NK-92 treated with Interleukin-12 subunit alpha and Interleukin-12 subunit beta, amount 100 ng/mL, for 24 hours (cell line): ENCODE measurements around the gene EHD3.

Source experiments
- DNase-seq: peaks from one replicate; lab custom pipeline; 2025; lab: John Stamatoyannopoulos, UW

EHD3 gene

DNA sequence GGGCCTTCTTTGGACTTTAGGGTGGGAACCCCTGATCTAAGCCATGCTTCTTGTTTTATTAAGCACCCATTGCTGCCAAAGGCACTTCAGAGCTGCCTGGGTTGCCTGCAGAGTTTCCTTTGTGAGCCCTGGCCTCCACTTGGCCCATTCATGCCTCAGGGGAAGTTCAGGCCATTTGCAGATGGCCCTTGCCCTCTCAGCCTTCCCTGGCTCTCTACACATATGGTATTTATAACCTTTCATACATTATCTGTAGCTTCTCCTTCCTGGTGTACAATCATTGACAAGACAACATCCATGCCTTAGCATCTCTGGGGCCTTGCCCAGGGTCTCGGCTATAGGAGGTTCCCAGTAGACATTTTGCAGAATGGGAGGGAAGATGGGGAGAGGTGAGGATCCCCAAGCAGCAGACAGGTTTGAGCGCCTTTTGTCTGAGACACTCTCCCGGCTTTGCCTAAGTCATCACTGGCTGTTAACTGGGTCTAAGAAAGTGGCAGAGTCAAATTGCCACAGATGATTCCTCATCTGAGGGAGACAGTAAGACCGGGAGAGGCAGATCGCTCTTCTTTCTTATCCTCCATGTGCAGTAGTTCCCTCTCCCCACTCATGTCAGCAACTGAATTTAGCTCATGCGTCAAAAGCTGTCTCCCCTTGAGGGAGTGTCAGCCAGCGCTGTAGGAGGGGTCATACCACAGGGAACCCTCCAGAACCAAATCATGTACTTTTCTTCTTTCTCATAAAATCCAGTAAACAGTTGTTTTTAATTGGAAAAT, 2.7 kb downstream of the EHD3 start:
- no peak for DNase-seq

DNA sequence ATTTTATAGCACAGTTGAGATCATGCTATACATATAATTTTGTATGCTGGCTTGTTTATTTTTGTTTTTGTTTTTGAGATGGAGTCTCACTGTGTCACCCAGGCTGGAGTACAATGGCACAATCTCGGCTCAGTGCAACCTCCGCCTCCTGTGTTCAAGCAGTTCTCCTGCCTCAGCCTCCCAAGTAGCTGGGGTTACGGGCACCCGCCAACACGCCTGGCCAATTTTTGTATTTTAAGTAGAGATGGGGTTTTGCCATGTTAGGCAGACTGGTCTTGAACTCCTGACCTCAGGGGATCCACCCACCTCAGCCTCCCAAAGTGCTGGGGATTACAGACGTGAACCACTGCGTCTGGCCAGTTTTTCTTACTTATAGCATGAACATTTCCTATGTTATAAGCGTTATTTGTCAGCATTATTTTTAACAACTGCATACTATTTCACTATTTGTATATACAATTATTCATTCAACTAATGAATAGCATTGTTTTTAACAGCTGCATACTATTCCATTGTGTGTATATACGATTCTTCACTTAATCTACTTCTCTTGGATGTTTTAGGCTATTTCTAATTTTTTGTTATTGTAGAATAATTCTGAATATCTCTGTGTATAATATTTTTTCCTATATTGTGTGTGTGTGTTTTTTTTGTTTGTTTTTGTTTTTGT, 3.5 kb downstream of the EHD3 start:
- no peak for DNase-seq

DNA sequence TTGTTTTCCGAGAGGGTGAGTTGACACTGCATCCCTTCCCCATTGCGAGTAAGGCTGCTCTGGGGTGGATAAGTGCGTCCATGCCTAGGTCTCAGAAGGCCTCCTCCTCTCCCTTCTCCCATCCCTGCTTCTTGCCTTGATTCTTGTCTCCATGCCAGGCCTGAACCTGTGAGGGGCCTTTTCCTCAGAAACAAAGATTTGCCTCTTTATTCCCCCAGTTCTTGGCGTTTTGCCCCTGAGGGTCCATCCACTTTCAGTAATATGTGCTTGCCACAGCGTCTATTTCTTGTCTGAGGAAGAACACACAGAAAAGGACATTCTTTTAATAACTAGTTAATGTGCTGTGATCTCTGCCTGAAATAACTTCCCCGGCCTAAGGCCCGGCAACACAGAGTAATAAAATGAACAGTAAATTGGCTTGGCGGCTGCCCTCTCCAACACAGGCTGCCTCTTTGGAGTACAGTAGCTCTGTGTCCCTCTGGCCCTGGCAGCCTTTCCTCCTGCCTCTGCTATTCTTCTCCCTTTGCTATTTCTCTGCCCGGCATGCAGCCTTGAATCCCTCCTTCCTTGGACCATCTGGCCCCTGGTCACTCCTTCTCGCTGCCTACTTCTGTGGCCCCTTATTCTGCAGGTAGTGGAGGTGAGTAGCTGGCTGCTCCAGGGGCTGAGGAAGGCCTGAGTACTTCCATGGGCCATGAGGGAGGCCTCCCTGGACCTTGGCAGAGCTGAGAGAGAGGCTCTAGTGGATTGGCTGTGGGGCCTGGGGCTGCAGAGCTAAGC, 4.4 kb downstream of the EHD3 start:
- DNase-seq = no peak

DNA sequence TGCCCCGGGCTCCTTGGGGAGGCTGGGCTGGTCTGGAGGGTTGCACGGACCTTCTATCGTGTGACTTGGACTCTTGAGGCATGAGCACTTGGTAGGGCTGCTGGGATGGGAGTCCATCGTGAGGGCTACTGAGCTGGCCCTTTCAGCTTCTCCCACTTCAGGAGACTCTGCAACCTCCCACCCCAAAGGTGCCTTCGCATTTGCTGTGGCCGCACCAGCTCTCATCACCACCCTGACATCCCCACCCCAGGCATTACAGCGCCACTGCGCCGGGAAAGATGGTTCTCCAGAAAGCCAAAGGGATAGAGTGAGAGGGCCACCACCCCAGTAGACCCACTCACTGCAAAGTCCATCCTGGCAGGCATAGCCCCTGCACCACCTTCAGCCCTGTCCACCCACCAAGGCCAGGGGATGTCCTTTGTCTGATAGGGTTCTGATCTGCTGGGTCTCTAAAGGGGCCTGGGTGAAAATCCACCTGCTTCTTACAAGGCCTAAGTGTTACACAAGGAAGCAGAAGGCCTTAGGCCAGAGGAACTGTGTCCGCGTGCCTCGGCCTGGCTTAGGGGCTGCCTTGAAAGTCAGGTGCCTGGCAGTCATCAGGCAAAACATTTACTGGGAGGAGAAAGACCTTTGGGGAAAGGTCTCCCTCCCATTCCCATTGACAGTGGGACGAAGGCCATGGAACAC, 5.1 kb downstream of the EHD3 start:
- DNase-seq = no peak

DNA sequence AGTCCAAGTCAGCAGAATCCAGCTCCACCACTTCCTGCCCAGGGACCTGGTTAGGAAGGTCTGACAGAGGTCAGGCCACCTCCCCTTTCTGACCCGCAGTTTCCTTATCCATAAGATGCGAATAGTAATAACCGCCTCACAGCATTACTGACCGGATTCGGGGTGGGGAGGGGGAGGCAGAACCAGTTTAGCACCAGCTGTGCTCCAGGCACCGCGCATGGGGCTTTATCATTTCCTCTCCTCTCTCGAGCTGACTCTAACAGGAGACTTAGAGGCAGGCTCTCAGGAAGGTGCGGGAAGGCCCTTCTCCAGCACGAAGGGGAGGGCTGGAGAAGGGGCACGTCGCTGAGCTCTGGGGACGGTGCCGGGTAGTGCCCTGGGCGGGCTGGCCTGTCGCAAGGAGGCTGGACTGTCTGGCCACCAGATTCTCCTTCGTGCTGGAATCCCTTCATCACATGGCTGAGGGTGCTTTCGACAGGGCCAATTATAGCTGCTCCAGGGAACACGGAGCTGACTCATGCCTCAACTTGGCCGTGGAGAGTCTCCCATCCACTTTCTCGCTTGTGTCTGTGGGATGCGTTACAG, 5.7 kb downstream of the EHD3 start:
- no peak for DNase-seq

DNA sequence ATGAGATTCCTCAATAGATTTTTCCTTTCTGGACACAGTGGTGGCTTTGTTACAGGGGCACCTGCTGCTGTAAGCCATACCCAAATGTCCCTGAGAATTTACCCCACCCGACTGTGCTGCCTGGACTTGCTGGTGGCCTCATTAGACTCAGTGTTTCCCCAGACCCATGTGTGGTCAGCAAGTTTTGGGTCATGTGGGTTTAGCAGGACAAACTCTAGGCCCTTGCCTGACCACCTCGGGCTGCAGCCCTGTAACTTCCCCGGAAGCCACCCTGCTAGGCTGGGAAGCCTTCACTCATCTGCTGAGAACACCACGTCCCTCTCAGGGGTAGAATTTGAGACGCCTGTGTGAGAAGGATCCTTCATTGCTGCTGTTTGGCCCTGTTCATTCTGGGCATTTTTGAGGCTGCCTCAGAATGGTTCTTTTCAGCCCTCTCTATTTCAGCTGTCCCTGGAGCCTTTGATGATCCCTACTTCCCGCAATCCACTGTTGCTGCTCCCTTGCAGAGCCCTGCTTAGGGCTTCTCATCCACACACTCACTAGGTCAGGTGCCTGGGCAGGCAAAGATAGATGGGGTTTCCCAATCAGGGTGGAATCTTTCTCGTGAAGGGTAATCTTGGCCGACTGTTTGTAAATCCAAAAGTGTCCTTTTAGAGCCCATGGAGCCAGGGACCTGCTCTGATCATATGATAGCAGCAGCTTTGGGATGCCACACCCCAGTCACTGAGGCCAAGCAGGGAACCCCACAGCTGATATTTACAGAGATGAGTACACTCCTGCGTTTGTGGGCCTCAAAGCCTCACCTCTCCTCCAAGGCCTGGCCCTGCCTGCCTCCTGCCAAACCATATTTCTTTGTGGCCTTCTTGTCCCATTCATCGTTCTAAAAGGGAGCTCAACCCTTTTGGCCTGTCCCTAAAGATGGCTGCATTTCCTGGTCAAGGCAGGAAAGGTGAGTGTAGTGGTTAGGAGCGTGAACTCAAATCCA, 6.7 kb downstream of the EHD3 start:
- no peak for DNase-seq

DNA sequence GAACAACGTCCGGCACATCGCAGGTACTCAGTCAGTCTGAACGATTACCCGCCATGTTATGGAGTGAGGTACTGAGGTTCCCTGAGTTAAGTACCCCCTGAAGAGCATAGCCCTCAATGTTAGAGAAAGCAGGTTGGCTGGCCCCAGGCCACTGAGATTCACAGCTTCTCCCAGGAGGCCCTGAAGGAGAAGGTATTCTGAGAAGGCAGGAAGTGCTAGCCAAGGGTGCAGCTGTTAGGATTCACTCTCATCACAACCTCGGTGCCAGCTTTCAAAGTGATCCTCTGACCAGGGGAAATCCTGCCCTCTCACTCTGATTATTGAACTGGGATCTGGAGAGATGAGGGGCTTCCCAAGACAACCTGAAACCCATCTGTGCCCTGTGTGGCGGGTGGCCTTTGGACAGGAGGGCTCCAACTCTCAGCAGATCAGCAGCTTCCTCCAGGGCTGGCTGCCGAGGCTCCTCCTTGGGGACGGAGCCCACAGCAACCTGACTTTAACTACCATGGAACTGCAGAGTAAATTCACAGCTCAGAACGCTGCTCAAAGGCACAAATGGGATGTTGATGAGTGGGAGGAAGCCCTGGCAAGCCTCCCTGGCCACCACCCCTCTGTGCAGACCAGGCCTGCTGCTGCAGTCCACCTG, 7.8 kb downstream of the EHD3 start:
- DNase-seq = no peak

DNA sequence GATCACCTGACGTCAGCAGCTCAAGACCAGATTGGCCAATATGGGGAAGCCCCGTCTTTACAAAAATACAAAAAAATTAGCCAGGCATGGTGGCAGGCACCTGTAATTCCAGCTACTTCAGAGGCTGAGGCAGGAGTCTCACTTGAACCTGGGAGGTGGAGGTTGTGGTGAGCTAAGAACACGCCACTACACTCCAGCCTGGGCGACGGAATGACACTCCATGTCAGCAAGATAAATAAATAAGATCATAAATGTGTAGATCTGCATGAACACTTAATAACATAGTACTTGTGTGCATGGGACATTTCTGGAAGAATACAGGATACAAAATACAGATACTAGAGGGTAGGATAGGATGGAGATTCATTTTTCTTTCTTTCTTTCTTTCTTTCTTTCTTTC, 9.1 kb downstream of the EHD3 start:
- DNase-seq = no peak

DNA sequence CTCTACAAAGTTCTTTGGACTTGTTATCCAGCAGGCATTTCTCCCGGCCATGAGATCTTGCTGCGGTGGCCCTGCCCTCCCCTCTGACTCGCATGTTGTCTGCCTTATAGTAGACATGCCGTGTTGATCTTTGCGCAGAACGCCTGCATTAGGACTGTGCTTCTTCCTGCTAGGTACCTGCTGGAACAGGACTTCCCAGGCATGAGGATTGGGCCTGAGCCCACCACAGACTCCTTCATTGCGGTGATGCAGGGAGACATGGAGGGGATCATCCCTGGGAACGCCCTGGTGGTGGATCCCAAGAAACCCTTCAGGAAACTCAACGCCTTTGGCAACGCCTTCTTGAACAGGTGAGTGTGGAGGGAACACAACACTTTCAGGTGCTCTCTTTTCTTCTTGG, 10.1 kb downstream of the EHD3 start:
- DNase-seq = no peak

DNA sequence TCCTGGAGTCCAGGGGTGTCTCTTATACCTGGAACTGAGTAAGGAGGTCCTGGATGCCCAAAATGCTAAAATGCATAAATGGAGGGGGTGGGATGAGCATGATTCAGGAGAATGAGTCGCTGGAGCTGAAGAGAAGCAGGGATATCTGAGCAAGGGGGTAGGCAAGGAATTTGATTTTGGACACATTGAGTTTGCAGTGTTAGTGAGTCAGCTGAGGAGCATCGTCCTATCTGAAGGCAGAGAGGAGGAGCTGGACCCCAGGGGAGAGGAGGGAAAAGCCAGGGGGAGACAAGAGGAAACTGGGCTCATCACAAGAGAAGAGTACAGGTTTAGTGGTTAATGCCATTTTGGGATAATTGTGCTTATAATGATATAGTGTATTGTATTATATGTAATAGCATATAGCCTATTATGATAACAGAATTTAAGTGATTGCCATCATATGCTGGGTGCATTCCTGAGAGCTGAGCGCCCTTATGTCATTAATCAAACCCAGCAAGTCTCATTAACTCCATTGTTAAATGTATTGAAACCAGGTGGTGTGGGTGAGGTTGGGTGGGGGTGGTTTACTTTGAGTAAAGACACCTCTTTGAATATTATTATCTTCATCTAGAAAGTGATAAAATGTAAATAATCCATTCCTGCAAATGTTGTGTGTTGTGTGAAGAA, 12.4 kb downstream of the EHD3 start:
- DNase-seq = no peak

DNA sequence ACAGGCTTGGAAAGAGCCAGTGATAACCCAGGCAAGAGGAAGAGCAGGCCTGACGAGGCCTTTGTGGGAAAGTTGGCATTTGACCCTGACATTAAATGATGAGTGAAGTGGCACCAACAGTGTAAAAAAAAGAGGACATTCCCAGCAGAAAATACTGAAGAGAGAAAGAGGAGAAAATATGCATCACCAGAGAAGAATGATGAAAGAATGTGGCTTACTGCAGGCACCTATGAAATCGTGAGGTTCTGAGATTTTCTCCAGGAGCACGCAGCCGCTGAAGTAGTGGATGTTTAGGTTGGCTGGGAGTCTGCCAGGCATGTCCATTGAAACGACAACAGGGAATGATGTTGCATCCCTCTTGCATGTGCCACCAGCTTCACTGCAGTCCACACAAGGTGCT, 13.8 kb downstream of the EHD3 start:
- DNase-seq = no peak

DNA sequence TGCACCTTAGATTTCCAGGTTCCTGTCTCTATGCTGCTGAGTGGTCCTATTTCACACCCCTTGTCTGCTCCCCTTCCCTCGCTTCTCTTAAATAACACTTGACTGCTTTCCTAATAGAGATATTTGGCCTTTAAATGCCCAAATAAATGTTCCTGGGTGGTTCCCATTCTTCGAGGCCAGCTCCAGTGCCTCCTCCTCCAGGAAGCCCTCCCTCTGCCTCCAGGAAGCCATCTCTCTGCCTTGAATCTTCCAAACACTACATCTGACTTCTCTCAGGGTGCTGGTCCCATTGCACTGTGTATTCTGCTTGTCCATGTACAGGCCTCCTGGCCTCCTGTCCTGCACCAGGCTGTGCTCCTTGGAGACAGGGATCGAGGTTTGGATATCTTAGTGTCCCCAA, 14.2 kb downstream of the EHD3 start:
- DNase-seq = no peak

DNA sequence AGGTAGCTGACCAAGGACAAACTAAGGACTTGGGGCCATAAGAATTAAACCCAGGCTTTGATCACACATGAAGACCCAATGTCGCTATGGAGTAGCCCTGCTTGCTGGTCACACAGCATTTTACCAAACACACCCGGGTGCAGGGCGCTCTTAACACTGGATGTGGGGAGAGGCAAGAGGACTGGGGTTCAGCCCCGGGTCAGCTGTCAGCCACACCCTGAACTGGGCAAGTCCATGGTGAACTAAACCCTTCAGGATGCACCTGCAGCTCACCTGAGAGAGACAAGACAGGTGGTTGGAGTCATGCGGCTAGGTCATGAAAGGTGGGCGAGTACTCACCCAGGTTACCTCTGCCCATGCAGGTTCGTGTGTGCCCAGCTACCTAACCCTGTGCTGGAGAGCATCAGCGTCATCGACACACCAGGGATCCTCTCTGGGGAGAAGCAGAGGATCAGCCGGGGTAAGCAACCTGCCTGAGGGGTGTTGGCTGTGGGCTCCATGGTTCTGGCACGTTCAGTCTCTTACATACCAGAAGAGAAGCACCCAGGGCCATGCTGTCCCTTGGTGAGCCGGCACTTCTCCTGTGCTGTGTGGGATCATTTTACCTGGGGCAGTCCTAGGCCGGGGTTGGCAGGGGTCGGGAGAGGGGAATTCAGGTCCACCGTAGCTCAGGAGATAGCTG, 15.2 kb downstream of the EHD3 start:
- DNase-seq = no peak

DNA sequence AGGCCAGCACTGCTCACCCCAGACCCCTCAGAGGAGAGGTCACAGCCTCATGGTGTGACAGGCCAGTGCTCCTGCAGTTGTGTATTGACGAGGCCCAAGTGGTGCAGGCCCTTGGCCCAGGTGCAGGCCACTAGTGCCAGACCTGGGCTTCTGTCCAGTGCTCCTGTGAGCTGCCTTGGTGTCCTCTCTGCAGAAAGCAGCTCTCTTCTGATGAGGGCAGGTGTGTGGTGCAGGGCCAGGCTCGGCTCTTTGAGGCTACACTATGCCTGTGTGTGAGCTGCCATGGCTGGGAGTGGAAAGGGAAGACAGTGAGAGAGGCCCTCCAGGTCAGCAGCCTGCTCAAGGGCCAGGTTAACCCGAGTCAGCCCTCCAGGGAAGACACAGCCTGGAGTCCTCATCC, 17.1 kb downstream of the EHD3 start:
- no peak for DNase-seq

DNA sequence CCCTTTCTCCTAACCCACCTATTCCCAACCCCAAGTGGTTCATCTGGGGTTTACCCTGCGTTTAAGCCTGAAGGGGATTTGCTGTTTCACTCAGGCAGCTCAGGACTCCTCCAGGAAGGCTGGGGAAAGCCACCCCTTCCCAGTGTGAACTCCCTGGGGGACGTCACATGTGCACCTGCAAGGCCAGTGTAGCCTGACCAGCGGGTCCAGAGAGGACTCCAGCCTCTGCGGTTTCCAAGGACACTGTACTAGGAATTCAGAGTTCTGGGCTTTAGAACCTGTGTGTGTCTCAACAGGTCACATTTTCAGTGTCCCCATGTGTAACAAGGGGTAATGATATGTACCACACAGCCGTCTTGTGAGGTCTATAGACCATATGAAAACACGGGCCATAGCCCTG, 17.9 kb downstream of the EHD3 start:
- no peak for DNase-seq

DNA sequence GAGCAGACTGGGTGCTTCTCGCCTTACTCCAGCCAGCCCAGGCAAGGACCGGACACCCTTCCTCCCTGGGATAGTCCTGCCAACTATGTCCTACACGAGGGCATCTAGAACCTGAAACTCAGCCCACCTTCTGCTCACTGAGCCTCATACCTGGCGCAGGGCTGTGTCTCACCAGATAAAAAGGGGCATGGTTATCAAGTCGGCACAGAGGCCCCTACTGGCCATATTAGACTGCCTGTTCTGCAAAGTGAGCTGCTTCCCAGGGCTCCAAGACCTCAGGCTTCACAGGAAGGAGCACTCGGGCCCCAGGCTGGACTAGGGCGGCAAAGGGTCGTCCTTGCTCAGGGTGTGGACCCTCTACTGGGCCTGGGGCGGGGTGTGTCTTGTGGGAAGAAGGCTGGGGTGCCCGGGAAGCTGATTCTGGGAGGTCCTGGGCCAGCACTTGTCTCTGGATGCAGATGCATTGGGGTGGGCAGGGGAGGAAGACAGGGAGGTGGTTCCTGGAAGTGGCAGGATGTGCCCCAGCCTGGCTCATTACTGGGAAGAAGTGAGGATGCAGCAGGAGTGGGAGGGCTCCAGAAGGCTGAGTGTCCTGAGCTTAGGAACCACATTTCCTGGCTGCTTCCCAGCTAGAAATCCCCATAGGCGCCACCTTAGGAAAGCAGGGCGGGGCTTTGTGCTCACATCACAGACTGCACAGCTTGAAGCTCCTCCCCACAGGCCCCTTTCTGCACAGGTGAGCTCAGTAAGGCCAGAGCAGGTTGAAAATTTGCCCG, 19.6 kb downstream of the EHD3 start:
- DNase-seq = no peak

DNA sequence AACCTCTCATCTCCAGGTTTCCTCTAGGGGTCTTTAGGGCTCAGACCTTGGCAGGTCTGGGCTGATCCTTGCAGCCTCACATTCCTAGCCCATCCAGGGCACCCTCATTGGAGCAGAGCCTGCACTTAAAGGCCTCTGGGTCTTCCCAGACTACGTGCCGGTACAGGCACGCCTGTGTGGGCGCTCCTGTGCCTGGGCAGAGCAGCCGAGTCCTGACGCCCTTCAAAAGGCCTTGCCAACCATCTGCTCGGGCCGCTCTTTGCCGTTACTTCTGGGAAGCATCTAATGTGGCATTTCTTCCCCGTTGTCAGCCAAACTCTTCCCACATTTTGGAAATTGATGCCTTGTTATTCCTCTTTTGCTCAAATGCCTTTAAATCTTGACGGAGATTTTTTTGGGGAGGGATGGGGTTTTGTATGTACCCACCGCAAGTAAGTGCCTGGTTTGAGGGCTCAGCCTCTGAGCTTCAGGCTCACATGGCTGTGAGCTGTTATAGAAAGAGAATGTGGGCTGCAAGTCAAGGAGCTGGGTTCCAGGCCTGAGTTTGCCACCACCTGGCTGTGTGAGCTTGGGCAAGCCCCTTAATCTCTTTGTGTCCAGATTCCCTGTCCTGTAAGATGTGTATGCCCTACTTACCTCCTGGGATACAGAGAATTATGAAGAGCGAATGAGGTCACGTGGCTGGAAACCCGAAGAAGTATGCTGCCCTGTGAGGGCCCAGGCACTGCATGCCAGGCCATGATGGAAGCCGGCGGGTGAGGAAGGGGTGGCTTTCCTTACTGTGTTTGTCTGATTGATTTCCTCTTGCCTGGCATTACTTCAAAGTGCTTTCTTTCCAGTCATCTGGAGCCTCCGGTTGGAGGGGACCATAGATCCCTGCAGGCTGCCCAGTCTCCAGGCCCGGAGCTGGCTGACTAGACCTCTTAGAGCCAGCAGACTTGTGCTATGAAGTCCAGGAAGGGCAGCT, 20.6 kb downstream of the EHD3 start:
- no peak for DNase-seq
